Suprapubic skin (tissue), 4 donors: Measurements from ENCODE around the gene ERBB3.

Source experiments
- POLR2A ChIP-seq, 2 donors: fragments of 450-650 bp; IDR thresholded peaks; one replicate each; pipeline ENCODE4 v1.6.1; 2017; ENCODE audit warnings: antibody characterized with exemption in 2 of 2, mild to moderate bottlenecking in 2 of 2, moderate library complexity in 2 of 2
- POLR2AphosphoS5 ChIP-seq, 3 donors: sonication (generic); formaldehyde crosslinking; IDR thresholded peaks; one replicate each; pipeline ENCODE4 v1.6.1; 2017; ENCODE audit warnings: antibody characterized with exemption in 3 of 3
- TF ChIP-seq, protein P1 (sequence below), 2 donors: fragments of 200-600 bp in 1 of 2; fragments of 450-650 bp in 1 of 2; sonication (generic) in 1 of 2; IDR thresholded peaks; one replicate each; pipeline ENCODE4 v1.5.1; 2016 to 2019; ENCODE audit warnings: antibody characterized with exemption in 2 of 2, mild to moderate bottlenecking in 1 of 2, moderate library complexity in 1 of 2

DNA sequence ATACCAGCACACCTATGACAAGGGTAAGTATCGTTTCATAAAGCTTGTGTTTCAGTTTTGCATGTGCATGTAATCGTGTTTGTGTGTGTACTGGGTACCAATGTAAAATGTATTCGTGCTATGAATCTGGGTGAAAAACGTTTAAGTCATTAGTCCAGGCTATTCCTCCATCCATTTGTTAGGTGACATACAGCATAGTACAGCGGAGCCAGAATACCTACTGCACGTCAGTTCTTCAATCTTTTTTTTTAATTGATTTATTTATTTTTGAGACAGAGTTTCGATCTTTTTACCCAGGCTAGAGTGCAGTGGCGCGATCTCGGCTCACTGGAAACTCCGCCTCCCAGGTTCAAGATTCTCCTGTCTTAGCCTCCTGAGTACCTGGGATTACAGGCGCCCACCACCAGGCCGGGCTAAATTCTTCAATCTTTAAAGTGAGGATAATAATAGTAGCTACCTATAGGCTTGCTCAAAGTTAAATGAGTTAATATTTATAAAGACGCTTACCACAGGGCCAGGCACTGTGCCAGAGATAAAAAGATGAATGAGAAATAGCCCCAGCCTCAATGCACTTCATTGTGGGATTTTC, 38.9 kb upstream of the ERBB3 start:
- TF ChIP-seq, protein P1, sequence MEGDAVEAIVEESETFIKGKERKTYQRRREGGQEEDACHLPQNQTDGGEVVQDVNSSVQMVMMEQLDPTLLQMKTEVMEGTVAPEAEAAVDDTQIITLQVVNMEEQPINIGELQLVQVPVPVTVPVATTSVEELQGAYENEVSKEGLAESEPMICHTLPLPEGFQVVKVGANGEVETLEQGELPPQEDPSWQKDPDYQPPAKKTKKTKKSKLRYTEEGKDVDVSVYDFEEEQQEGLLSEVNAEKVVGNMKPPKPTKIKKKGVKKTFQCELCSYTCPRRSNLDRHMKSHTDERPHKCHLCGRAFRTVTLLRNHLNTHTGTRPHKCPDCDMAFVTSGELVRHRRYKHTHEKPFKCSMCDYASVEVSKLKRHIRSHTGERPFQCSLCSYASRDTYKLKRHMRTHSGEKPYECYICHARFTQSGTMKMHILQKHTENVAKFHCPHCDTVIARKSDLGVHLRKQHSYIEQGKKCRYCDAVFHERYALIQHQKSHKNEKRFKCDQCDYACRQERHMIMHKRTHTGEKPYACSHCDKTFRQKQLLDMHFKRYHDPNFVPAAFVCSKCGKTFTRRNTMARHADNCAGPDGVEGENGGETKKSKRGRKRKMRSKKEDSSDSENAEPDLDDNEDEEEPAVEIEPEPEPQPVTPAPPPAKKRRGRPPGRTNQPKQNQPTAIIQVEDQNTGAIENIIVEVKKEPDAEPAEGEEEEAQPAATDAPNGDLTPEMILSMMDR (IDR thresholded peaks at IDR 0.05): no peak
- no peak for TF ChIP-seq POLR2AphosphoS5 (IDR thresholded peaks at IDR 0.05)
- TF ChIP-seq POLR2A (IDR thresholded peaks at IDR 0.05): no peak
